Activated naive CD4-positive, alpha-beta T cell treated with anti-CD3 and anti-CD28 coated beads, Interleukin-2, amount 50 U/mL, for 24 hours (primary cell): ENCODE data around the gene RALGAPB.
"Not testable (repeated sequence)": the region's sequence is repeated elsewhere in the genome, so short reads cannot be mapped to it uniquely, and the experiment has no call there.

Experiments
- H3K27ac Mint-ChIP-seq: one replicate; pipeline ENCODE4 v1.8.0; 2021; ENCODE audit warnings: mild to moderate bottlenecking, mixed read lengths
- H3K27me3 Mint-ChIP-seq: one replicate; pipeline ENCODE4 v1.8.0; 2021; ENCODE audit warnings: mixed read lengths
- H3K36me3 Mint-ChIP-seq: one replicate; pipeline ENCODE4 v1.8.0; 2021; ENCODE audit warnings: mixed read lengths
- H3K4me1 Mint-ChIP-seq: one replicate; pipeline ENCODE4 v1.8.0; 2021; ENCODE audit warnings: mixed read lengths
- H3K4me3 Mint-ChIP-seq: one replicate; pipeline ENCODE4 v1.8.0; 2021; ENCODE audit warnings: mild to moderate bottlenecking, mixed read lengths
- H3K9me3 Mint-ChIP-seq: one replicate; pipeline ENCODE4 v1.8.0; 2021; ENCODE audit warnings: mixed read lengths

The RALGAPB gene

GRCh38 chr20:38501858-38502436, 29.3 kb downstream of the RALGAPB start:
- Mint-ChIP-seq H3K9me3 (no peaks in the 10 kb centered on the region), H3K4me3 (no peak overlapping the region), H3K27me3 (no peaks in the 10 kb centered on the region), H3K27ac (no peak overlapping the region), H3K36me3 (peaks cover 31% of the 10 kb centered on the region), H3K4me1 (no peaks in the 10 kb centered on the region)

GRCh38 chr20:38504368-38505090, 31.9 kb downstream of the RALGAPB start:
- Mint-ChIP-seq H3K9me3 (no peaks in the 10 kb centered on the region), H3K36me3 (peaks cover 32% of the 10 kb centered on the region), H3K27me3 (no peaks in the 10 kb centered on the region), H3K27ac (no peak overlapping the region), H3K4me1 (no peaks in the 10 kb centered on the region), H3K4me3 (no peak overlapping the region)

GRCh38 chr20:38505091-38505455, 32.4 kb downstream of the RALGAPB start:
- H3K4me1 Mint-ChIP-seq, result no peaks in the 10 kb centered on the region
- no peak overlapping the region for H3K4me3 Mint-ChIP-seq
- no peaks in the 10 kb centered on the region for H3K27me3 Mint-ChIP-seq
- H3K27ac Mint-ChIP-seq, result no peak overlapping the region
- no peaks in the 10 kb centered on the region for H3K9me3 Mint-ChIP-seq
- H3K36me3 Mint-ChIP-seq, result peaks cover 36% of the 10 kb centered on the region

GRCh38 chr20:38511726-38512125, 39.1 kb downstream of the RALGAPB start:
- H3K4me3 Mint-ChIP-seq, H3K9me3 Mint-ChIP-seq, H3K27ac Mint-ChIP-seq, H3K27me3 Mint-ChIP-seq, H3K4me1 Mint-ChIP-seq: not testable (repeated sequence)
- H3K36me3 Mint-ChIP-seq, result peaks cover 20% of the 10 kb centered on the region

DNA sequence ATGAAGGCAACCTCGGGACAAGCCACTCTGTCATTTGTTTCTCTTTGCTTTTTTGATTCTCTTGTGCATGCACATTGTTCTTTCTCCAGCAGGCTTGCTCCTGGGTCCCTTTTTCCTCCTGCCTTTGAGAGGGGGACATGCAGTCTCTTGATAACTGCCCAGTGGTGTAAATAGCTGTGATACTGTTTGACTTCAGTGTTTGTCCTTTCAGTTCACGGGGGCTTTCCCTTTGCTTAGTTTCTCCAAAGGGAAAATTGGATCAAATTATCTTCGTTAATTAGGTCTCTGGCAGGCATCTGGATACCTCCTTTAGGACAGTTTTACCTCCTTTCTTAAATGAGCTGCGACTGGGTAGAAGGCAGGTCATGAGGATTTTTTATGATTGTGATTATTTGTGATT, 41.5 kb downstream of the RALGAPB start:
- Mint-ChIP-seq H3K36me3 (peaks cover 25% of the 10 kb centered on the region), H3K27me3 (no peaks in the 10 kb centered on the region), H3K4me3 (no peak overlapping the region), H3K27ac (no peak overlapping the region), H3K4me1 (peaks cover 8% of the 10 kb centered on the region), H3K9me3 (no peaks in the 10 kb centered on the region)

GRCh38 chr20:38514947-38515346, 42.3 kb downstream of the RALGAPB start:
- H3K27me3 Mint-ChIP-seq, result no peaks in the 10 kb centered on the region
- peaks cover 21% of the 10 kb centered on the region for H3K36me3 Mint-ChIP-seq
- no peaks in the 10 kb centered on the region for H3K9me3 Mint-ChIP-seq
- no peak overlapping the region for H3K4me3 Mint-ChIP-seq
- peaks cover 8% of the 10 kb centered on the region for H3K4me1 Mint-ChIP-seq
- no peak overlapping the region for H3K27ac Mint-ChIP-seq

GRCh38 chr20:38515631-38516030, 43.0 kb downstream of the RALGAPB start:
- H3K36me3 Mint-ChIP-seq, result peaks cover 21% of the 10 kb centered on the region
- no peak overlapping the region for H3K4me3 Mint-ChIP-seq
- peaks cover 8% of the 10 kb centered on the region for H3K4me1 Mint-ChIP-seq
- no peaks in the 10 kb centered on the region for H3K9me3 Mint-ChIP-seq
- H3K27ac Mint-ChIP-seq, result no peak overlapping the region
- no peaks in the 10 kb centered on the region for H3K27me3 Mint-ChIP-seq

DNA sequence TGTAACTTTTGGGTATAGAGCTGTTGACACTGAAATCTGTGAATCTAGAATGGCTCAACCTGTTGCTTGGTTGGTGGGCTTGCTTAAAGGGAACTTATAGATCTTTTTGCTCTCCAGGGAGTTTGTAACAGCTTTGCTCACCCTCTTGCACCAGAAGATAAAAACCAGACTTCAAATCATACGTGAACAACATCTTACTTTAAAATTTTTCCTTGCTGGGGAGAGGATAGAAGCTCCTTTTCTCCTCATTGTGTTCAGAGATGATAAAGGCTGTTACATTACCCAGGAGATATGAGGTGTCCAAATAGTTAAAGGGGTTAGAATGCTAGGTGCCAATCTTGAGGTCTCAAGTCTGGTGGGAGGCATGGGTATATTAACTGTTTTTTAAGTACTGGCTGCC, 46.8 kb downstream of the RALGAPB start:
- Mint-ChIP-seq H3K27ac (no peak overlapping the region), H3K36me3 (peaks cover 28% of the 10 kb centered on the region), H3K9me3 (no peaks in the 10 kb centered on the region), H3K4me1 (peaks cover 8% of the 10 kb centered on the region), H3K27me3 (no peaks in the 10 kb centered on the region), H3K4me3 (no peak overlapping the region)

GRCh38 chr20:38520261-38520660, 47.6 kb downstream of the RALGAPB start:
- H3K27me3 Mint-ChIP-seq, result no peaks in the 10 kb centered on the region
- peaks cover 28% of the 10 kb centered on the region for H3K36me3 Mint-ChIP-seq
- peaks cover 5% of the 10 kb centered on the region for H3K4me1 Mint-ChIP-seq
- H3K9me3 Mint-ChIP-seq, result no peaks in the 10 kb centered on the region
- no peak overlapping the region for H3K27ac Mint-ChIP-seq
- no peak overlapping the region for H3K4me3 Mint-ChIP-seq

GRCh38 chr20:38523697-38524096, 51.1 kb downstream of the RALGAPB start:
- H3K27me3 Mint-ChIP-seq, result no peaks in the 10 kb centered on the region
- peaks cover 26% of the 10 kb centered on the region for H3K36me3 Mint-ChIP-seq
- no peaks in the 10 kb centered on the region for H3K4me1 Mint-ChIP-seq
- H3K4me3 Mint-ChIP-seq, result no peak overlapping the region
- H3K9me3 Mint-ChIP-seq, result no peaks in the 10 kb centered on the region
- H3K27ac Mint-ChIP-seq, result no peak overlapping the region

GRCh38 chr20:38528167-38528566, 55.5 kb downstream of the RALGAPB start:
- Mint-ChIP-seq H3K4me1 (no peaks in the 10 kb centered on the region), H3K9me3 (no peaks in the 10 kb centered on the region), H3K27me3 (no peaks in the 10 kb centered on the region), H3K36me3 (peaks cover 16% of the 10 kb centered on the region), H3K4me3 (no peak overlapping the region), H3K27ac (no peak overlapping the region)

GRCh38 chr20:38531021-38531420, 58.4 kb downstream of the RALGAPB start:
- Mint-ChIP-seq H3K36me3 (peaks cover 16% of the 10 kb centered on the region), H3K4me1 (no peaks in the 10 kb centered on the region), H3K27ac (no peak overlapping the region), H3K9me3 (no peaks in the 10 kb centered on the region), H3K4me3 (no peak overlapping the region), H3K27me3 (no peaks in the 10 kb centered on the region)

GRCh38 chr20:38534756-38535155, 62.1 kb downstream of the RALGAPB start:
- Mint-ChIP-seq H3K27ac (no peak overlapping the region), H3K4me1 (no peaks in the 10 kb centered on the region), H3K4me3 (no peak overlapping the region), H3K27me3 (no peaks in the 10 kb centered on the region), H3K9me3 (no peaks in the 10 kb centered on the region), H3K36me3 (peaks cover 21% of the 10 kb centered on the region)

DNA sequence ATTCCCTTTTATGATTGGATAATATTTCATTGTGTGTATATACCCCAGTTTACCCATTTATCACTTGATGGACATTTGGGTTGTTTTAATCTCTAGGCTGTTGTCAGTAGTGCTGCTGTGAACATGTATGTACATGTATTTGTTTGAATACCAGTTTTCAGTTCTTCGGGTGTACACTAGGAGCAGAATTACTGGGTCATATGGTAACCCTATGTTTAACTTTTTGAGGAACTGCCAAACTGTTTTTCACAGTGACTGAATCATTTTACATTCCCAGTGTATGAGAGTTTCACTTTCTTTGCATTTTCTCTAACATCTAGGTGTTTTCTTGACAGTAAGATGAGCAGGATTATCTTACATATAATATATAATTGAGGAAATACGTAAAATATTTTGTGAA, 63.7 kb downstream of the RALGAPB start:
- peaks cover 20% of the 10 kb centered on the region for H3K36me3 Mint-ChIP-seq
- no peak overlapping the region for H3K27ac Mint-ChIP-seq

DNA sequence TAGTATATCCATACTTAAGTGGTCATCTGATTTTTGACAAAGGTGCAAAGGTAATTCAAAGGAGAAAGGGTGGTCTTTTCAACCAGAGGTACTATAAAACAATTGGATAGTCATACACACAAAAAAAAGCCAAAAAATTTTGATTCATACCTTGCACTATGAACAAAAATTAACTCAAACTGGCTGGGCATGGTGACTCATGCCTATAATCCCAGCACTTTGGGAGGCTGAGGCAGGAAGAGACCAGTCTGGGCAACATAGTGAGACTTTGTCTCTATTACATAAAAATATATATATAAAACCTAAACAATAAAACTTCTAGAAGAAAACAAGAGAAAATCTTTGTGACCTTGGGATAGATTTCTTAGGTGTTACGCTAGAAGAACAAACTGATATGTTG, 64.5 kb downstream of the RALGAPB start:
- Mint-ChIP-seq H3K4me1 (no peaks in the 10 kb centered on the region), H3K9me3 (no peaks in the 10 kb centered on the region), H3K27ac (no peak overlapping the region), H3K27me3 (no peaks in the 10 kb centered on the region), H3K4me3 (no peak overlapping the region), H3K36me3 (peaks cover 26% of the 10 kb centered on the region)

More for the DNA sequence above, 63.7 kb downstream of the RALGAPB start:
- H3K4me1 Mint-ChIP-seq, result no peaks in the 10 kb centered on the region
- no peak overlapping the region for H3K4me3 Mint-ChIP-seq
- no peaks in the 10 kb centered on the region for H3K9me3 Mint-ChIP-seq
- H3K27me3 Mint-ChIP-seq, result no peaks in the 10 kb centered on the region

GRCh38 chr20:38538789-38539188, 66.1 kb downstream of the RALGAPB start:
- Mint-ChIP-seq H3K4me3 (no peak overlapping the region), H3K27me3 (no peaks in the 10 kb centered on the region), H3K36me3 (peaks cover 31% of the 10 kb centered on the region), H3K9me3 (no peaks in the 10 kb centered on the region), H3K27ac (no peak overlapping the region), H3K4me1 (peaks cover 5% of the 10 kb centered on the region)
